K562 (cell line): Measurements from ENCODE around the gene SGSM2. TPM values are rescaled to one million over a fixed set of nuclear protein-coding genes. Genes with fewer than 3 reads are reported as not detected.

Experiments
- ATAC-seq: fragments of 200-7000 bp; cut with Tn5 transposase; 3 replicates; pipeline ENCODE4 v1.9.1; 2020; ENCODE audit warnings: moderate library complexity
- BruUV-seq: library from RNA; stranded (reverse); fragments of 400-500 nt; replicated peaks from 2 replicates; lab custom pipeline; 2021; lab: Mats Ljungman, UMichigan
- CTCF ChIA-PET: fragments of 300-600 bp; formaldehyde crosslinking; extraction: SDS; loops from one replicate; lab custom pipeline; 2021; ENCODE audit warnings: low intra/inter-chr PET ratio; lab: Yijun Ruan, JAX
- POLR2A ChIA-PET: fragments of 300-600, 350-650 bp; sonication (Branson Sonifier 250); formaldehyde crosslinking; extraction: SDS; loops from one replicate; lab custom pipeline; 2021; ENCODE audit warnings: antibody characterized with exemption, inconsistent platforms; lab: Yijun Ruan, JAX
- DNase-seq, 4 experiments: peaks; one replicate each; pipeline versions ENCODE4 v3.0.0 to v3.0.0-alpha.2; 2011 to 2018; ENCODE audit warnings: low spot score in 3 of 4, mixed read lengths in 3 of 4; ENCODE audit errors: extremely low read depth in 1 of 4
- FAIRE-seq: peaks from 2 replicates; lab custom pipeline; 2011; peaks lifted over from hg19 to GRCh38; lab: Jason Lieb, UNC
- H2AFZ ChIP-seq: 2 replicates; pipeline ENCODE4 v1.6.0; 2011; ENCODE audit warnings: low read depth, low read length, control low read depth, inconsistent platforms
- H3K27ac ChIP-seq: fragments of 200-600 bp; 3 replicates; pipeline ENCODE4 v1.8.0; 2011; ENCODE audit warnings: low read depth, mild to moderate bottlenecking, control low read depth, inconsistent platforms, low read length, moderate library complexity, mixed read lengths; ENCODE audit errors: extremely low read depth
- H3K27me3 ChIP-seq, 2 experiments: fragments of 300-600 bp in 1 of 2; 2 replicates in 1 of 2; 3 replicates in 1 of 2; pipeline versions ENCODE4 v1.6.0 to v1.8.0; 2011; ENCODE audit warnings: inconsistent platforms in 2 of 2, low read length in 2 of 2, mild to moderate bottlenecking in 1 of 2, mixed read lengths in 1 of 2, moderate library complexity in 1 of 2; ENCODE audit not compliant: control insufficient read depth in 2 of 2, insufficient read depth in 2 of 2
- H3K36me3 ChIP-seq: fragments of 300-600 bp; 3 replicates; pipeline ENCODE4 v1.8.0; 2011; ENCODE audit warnings: mild to moderate bottlenecking, low read length, inconsistent platforms; ENCODE audit not compliant: control insufficient read depth, insufficient read depth
- H3K4me1 ChIP-seq, 2 experiments: fragments of 200-600 bp in 1 of 2; replicated peaks in 1 of 2; 2 replicates in 1 of 2; 3 replicates in 1 of 2; pipeline versions ENCODE4 v1.5.1 to v1.8.0; 2011; ENCODE audit warnings: inconsistent platforms in 2 of 2, low read length in 2 of 2, mild to moderate bottlenecking in 1 of 2, mixed read lengths in 1 of 2, moderate library complexity in 1 of 2; ENCODE audit not compliant: control insufficient read depth in 2 of 2, insufficient read depth in 2 of 2
- H3K4me2 ChIP-seq: 2 replicates; pipeline ENCODE4 v1.6.1; 2011; ENCODE audit warnings: low read length, control low read depth, inconsistent platforms, mixed read lengths; ENCODE audit not compliant: insufficient read depth
- H3K4me3 ChIP-seq: fragments of 200-600 bp; sonication (generic), shearing (Covaris generic); 2 replicates; pipeline ENCODE4 v1.5.1; 2016; ENCODE audit warnings: control low read depth, inconsistent platforms
- H3K79me2 ChIP-seq: fragments of 200-600 bp; 3 replicates; pipeline ENCODE4 v1.8.0; 2011; ENCODE audit warnings: low read length, inconsistent platforms; ENCODE audit not compliant: control insufficient read depth, insufficient read depth
- H3K9ac ChIP-seq, 2 experiments: 2 replicates each; pipeline versions ENCODE4 v1.6.0 to v1.6.1; 2011; ENCODE audit warnings: low read depth in 2 of 2, low read length in 2 of 2, control low read depth in 1 of 2, inconsistent platforms in 1 of 2, mild to moderate bottlenecking in 1 of 2, mixed read lengths in 1 of 2; ENCODE audit not compliant: insufficient read depth in 1 of 2
- H3K9me1 ChIP-seq: one replicate; pipeline ENCODE4 v1.6.0; 2011; ENCODE audit warnings: inconsistent platforms, mild to moderate bottlenecking, low read length, moderate library complexity; ENCODE audit not compliant: control insufficient read depth, insufficient read depth
- H3K9me3 ChIP-seq: replicated peaks from 2 replicates; pipeline ENCODE4 v1.5.1; 2011; ENCODE audit warnings: low read depth, low read length, inconsistent platforms; ENCODE audit not compliant: control insufficient read depth, insufficient read depth
- H4K20me1 ChIP-seq: replicated peaks from 2 replicates; pipeline ENCODE4 v1.6.1; 2011; ENCODE audit warnings: low read length, inconsistent platforms, mixed read lengths; ENCODE audit not compliant: control insufficient read depth, insufficient read depth
- ARID1B ChIP-seq: fragments of 450-650 bp; IDR thresholded peaks from 2 replicates; pipeline ENCODE4 v1.6.1; 2016; ENCODE audit warnings: antibody characterized with exemption, mild to moderate bottlenecking, inconsistent platforms
- PRPF4 ChIP-seq: fragments of 200-400 bp; formaldehyde crosslinking; IDR thresholded peaks from one replicate; pipeline ENCODE4 v1.6.1; 2017; ENCODE audit warnings: low read length, low read depth, mild to moderate bottlenecking; ENCODE audit not compliant: insufficient read depth, poor library complexity, severe bottlenecking
- STAT5B ChIP-seq: fragments of 250-450 bp; sonication (Bioruptor Pico); IDR thresholded peaks from 2 replicates; pipeline ENCODE4 v1.8.0; 2021; ENCODE audit warnings: mild to moderate bottlenecking, inconsistent platforms
- ZNF23 ChIP-seq: fragments of 250-450 bp; sonication (Bioruptor Pico); IDR thresholded peaks from 2 replicates; pipeline ENCODE4 v1.4.0; 2020; ENCODE audit warnings: mild to moderate bottlenecking
- ZNF263 ChIP-seq: sonication (generic); formaldehyde crosslinking; IDR thresholded peaks from 2 replicates; pipeline ENCODE4 v1.8.0; 2022; ENCODE audit warnings: mild to moderate bottlenecking, missing genetic modification reagents, borderline replicate concordance
- ZNF778 ChIP-seq: fragments of 450-650 bp; formaldehyde crosslinking; IDR thresholded peaks from 2 replicates; pipeline ENCODE4 v1.4.0; 2020; ENCODE audit warnings: mild to moderate bottlenecking, moderate library complexity
- WGBS: fragments of 100-300 bp; shearing (Covaris generic); methylation state at CpG from one replicate; pipeline ENCODE4 v1.1.6; 2016; ENCODE audit warnings: low coverage, mixed read lengths; ENCODE audit not compliant: insufficient coverage; ENCODE audit errors: missing lambda C conversion rate; 5-methylcytosine and 5-hydroxymethylcytosine counted together
- in situ Hi-C: fragments of 300-500 bp; cut with MboI; formaldehyde crosslinking; loops from 4 replicates; pipeline ENCODE4 v1.15.0; 2018; ENCODE audit warnings: inconsistent platforms, mixed read lengths
- intact Hi-C: fragments of 100-400 bp; cut with micrococcal nuclease; formaldehyde crosslinking; loops from 2 replicates; pipeline ENCODE4 v1.14.2; 2022
- polyA plus RNA-seq, 8 experiments: library from polyadenylated mRNA; depleted of rRNA in 4 of 8; stranded (reverse) in 5 of 8; unstranded in 3 of 8; fragments of >200 nt; fragmentation: Nextera tagmentation in 2 of 8; fragmentation: Illumina TruSeq in 1 of 8; extraction: Ambion mirVana in 2 of 8; extraction: Trizol in 1 of 8; gene quantifications; 2 replicates each; pipeline versions ENCODE4 v1.2.1 to v1.2.3, GENCODE V29; 2011 to 2014; ENCODE audit warnings: inconsistent platforms in 1 of 8, missing spikeins in 1 of 8
- total RNA-seq, 7 experiments: library from RNA; depleted of rRNA in 6 of 7; stranded (reverse); fragments of >200 nt in 6 of 7; fragmentation: Illumina TruSeq in 2 of 7; extraction: Trizol in 2 of 7; gene quantifications; 2 replicates each; pipeline versions ENCODE4 v1.2.1 to v1.2.3, GENCODE V29; 2011 to 2021; ENCODE audit warnings: low replicate concordance in 1 of 7
- TF ChIP-seq, protein P1 (sequence below): fragments of 200-800 bp; sonication (Bioruptor generic); IDR thresholded peaks from 2 replicates; pipeline ENCODE4 v1.6.1; 2017; ENCODE audit warnings: missing genetic modification characterization, missing compliant biosample characterization
- TF ChIP-seq, protein P2 (sequence below): sonication (generic); formaldehyde crosslinking; IDR thresholded peaks from 2 replicates; pipeline ENCODE4 v1.8.0; 2022; ENCODE audit warnings: mild to moderate bottlenecking, missing genetic modification reagents
- TF ChIP-seq, protein P3 (sequence below), 2 experiments: fragments of 450-650 bp; formaldehyde crosslinking in 1 of 2; IDR thresholded peaks; 2 replicates each; pipeline versions ENCODE4 v1.4.0 to v1.6.1; 2014 to 2020; ENCODE audit warnings: mild to moderate bottlenecking in 2 of 2, borderline replicate concordance in 1 of 2, low read depth in 1 of 2

The SGSM2 gene
- total and polyA plus RNA-seq, 9 of the 15 experiments (the other 6 are each of a cell fraction or from before 2014, with no cell fraction given) = 0.20 to 26.3 (median 14.8) TPM

DNA sequence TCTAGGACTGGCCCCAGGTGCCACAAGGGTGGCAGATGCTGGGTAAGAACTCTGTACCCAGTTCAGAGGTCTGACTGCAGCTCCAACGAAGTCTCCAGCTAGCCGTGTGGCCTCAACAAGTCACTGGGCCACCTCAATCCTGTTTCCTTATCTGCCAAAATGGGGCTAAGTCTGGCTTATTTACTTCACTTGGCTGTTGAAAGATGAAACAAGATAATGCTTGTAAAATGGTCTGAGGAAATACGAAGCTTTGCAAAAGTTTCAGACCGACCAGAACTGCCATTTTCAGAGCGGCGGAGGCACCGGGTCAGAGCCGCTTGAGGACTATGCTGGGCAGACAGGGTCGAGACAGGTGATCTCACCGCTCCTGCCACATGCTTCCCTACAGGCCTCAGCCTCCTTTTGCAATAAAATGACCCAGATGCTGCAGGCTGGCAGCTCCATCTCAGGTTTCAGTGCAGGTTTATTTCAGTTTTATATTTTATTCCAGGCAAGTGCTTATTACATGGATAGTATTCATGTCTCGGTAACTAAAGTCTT, 46.4 kb downstream of the SGSM2 start:
- POLR2A ChIA-PET = interaction anchor here (0.9 to 3.4 kb wide), 4 partner anchors 9 to 32 kb away, joined by 4 to 31 read pairs (median 14); no protein-coding TSS in a partner anchor
- Histone ChIP-seq H3K9me1 (no peaks in the 10 kb centered on the region), H2AFZ (no peak overlapping the region), H3K9ac (peak overlapping the region; percentile 31 to 82; a peak in 2 of 4 replicates), H3K27me3 (no peaks in the 10 kb centered on the region), H3K4me1 (peaks cover 14 to 52% of the 10 kb centered on the region in 2 experiments), H3K27ac (peak overlapping the region; percentile 43; the same call in 1 of the 3 replicates), H4K20me1 (no peaks in the 10 kb centered on the region), H3K36me3 (peaks cover 3% of the 10 kb centered on the region; the same call in 1 of the 3 replicates), H3K4me3 (no peak overlapping the region), H3K4me2 (no peak overlapping the region; the same call in 1 of the 2 replicates), H3K79me2 (no peaks in the 10 kb centered on the region), H3K9me3 (no peaks in the 10 kb centered on the region)
- CTCF ChIA-PET = interaction anchor here (0.7 to 5.3 kb wide), 2 partner anchors 31 to 130 kb away, joined by 4 to 78 read pairs; no protein-coding TSS in a partner anchor
- BruUV-seq = no TSS peak
- peak; percentile 45 for ATAC-seq
- intact Hi-C loops (no loop called here), in situ Hi-C loops (no loop called here)
- WGBS = 23% methylated on average over 11 of the region's 11 CpGs
- FAIRE-seq = peak; percentile 54
- DNase-seq = peak in 1 of 4 experiments; percentile 42
- TF ChIP-seq ZNF263 (CRISPR knock-in tag) = no peak
- no peak for TF ChIP-seq ZNF23 (CRISPR knock-in tag)
- no peak for TF ChIP-seq PRPF4
- TF ChIP-seq, protein P1, sequence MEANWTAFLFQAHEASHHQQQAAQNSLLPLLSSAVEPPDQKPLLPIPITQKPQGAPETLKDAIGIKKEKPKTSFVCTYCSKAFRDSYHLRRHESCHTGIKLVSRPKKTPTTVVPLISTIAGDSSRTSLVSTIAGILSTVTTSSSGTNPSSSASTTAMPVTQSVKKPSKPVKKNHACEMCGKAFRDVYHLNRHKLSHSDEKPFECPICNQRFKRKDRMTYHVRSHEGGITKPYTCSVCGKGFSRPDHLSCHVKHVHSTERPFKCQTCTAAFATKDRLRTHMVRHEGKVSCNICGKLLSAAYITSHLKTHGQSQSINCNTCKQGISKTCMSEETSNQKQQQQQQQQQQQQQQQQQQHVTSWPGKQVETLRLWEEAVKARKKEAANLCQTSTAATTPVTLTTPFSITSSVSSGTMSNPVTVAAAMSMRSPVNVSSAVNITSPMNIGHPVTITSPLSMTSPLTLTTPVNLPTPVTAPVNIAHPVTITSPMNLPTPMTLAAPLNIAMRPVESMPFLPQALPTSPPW (CRISPR knock-in tag) = peak; percentile 24; the same call in 1 of the 2 replicates
- TF ChIP-seq STAT5B (CRISPR knock-in tag) = no peak
- TF ChIP-seq, protein P2, sequence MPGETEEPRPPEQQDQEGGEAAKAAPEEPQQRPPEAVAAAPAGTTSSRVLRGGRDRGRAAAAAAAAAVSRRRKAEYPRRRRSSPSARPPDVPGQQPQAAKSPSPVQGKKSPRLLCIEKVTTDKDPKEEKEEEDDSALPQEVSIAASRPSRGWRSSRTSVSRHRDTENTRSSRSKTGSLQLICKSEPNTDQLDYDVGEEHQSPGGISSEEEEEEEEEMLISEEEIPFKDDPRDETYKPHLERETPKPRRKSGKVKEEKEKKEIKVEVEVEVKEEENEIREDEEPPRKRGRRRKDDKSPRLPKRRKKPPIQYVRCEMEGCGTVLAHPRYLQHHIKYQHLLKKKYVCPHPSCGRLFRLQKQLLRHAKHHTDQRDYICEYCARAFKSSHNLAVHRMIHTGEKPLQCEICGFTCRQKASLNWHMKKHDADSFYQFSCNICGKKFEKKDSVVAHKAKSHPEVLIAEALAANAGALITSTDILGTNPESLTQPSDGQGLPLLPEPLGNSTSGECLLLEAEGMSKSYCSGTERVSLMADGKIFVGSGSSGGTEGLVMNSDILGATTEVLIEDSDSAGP (CRISPR knock-in tag) = no peak
- TF ChIP-seq ZNF778 (CRISPR knock-in tag) = no peak
- TF ChIP-seq, protein P3, sequence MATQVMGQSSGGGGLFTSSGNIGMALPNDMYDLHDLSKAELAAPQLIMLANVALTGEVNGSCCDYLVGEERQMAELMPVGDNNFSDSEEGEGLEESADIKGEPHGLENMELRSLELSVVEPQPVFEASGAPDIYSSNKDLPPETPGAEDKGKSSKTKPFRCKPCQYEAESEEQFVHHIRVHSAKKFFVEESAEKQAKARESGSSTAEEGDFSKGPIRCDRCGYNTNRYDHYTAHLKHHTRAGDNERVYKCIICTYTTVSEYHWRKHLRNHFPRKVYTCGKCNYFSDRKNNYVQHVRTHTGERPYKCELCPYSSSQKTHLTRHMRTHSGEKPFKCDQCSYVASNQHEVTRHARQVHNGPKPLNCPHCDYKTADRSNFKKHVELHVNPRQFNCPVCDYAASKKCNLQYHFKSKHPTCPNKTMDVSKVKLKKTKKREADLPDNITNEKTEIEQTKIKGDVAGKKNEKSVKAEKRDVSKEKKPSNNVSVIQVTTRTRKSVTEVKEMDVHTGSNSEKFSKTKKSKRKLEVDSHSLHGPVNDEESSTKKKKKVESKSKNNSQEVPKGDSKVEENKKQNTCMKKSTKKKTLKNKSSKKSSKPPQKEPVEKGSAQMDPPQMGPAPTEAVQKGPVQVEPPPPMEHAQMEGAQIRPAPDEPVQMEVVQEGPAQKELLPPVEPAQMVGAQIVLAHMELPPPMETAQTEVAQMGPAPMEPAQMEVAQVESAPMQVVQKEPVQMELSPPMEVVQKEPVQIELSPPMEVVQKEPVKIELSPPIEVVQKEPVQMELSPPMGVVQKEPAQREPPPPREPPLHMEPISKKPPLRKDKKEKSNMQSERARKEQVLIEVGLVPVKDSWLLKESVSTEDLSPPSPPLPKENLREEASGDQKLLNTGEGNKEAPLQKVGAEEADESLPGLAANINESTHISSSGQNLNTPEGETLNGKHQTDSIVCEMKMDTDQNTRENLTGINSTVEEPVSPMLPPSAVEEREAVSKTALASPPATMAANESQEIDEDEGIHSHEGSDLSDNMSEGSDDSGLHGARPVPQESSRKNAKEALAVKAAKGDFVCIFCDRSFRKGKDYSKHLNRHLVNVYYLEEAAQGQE (IDR thresholded peaks at IDR 0.05; ENCODE audit: borderline replicate concordance) = peak; percentile 57; the same call in 1 of the 2 replicates
- TF ChIP-seq, protein P3 (CRISPR knock-in tag; IDR thresholded peaks at IDR 0.05; ENCODE audit: low read depth) = no peak
- TF ChIP-seq ARID1B = no peak
